Inflammatory macrophage (primary cell): Measurements from ENCODE around the gene APEH.
A peak's percentile ranks its signal among the peaks of the same experiment; 100 is the strongest.

Source experiments
- DNase-seq, 2 donors: peaks; one replicate each; pipeline ENCODE4 v3.0.0-alpha.2; 2020 to 2022
- total RNA-seq, 18 experiments: gene quantifications; one replicate each; lab custom pipeline; 2026; ENCODE audit warnings: mixed read lengths in 6 of 18, inconsistent platforms in 2 of 18; lab: John Stamatoyannopoulos, UW

Gene APEH
- 57.7 to 168 (median 126) reads per million in 18 experiments for total RNA-seq

GRCh38 chr3:49673715-49674496, at the start of gene APEH:
Gene APEH, plus strand, starts transcription at chr3:49674351. Its CDS starts 51 bp downstream, at chr3:49674402.
- DNase-seq = peak; percentile 99

- DNase-seq = no peak
Measured at GRCh38 chr3:49625071-49625470, 49.1 kb upstream of the APEH start.

- DNase-seq = no peak
Measured at GRCh38 chr3:49626101-49626581, 48.0 kb upstream of the APEH start.

GRCh38 chr3:49626796-49627195, 47.4 kb upstream of the APEH start:
- DNase-seq = no peak

GRCh38 chr3:49627634-49628033, 46.5 kb upstream of the APEH start:
- DNase-seq = no peak

GRCh38 chr3:49628249-49628648, 45.9 kb upstream of the APEH start:
- no peak for DNase-seq

- no peak for DNase-seq
Measured at GRCh38 chr3:49629451-49629850, 44.7 kb upstream of the APEH start.

GRCh38 chr3:49629866-49630265, 44.3 kb upstream of the APEH start:
- DNase-seq = no peak

GRCh38 chr3:49630784-49631183, 43.4 kb upstream of the APEH start:
- no peak for DNase-seq

GRCh38 chr3:49634736-49635135, 39.4 kb upstream of the APEH start:
- no peak for DNase-seq

- DNase-seq = no peak
Measured at GRCh38 chr3:49636883-49637609, 37.1 kb upstream of the APEH start.

- DNase-seq = no peak
Measured at GRCh38 chr3:49638445-49638844, 35.7 kb upstream of the APEH start.

- no peak for DNase-seq
Measured at GRCh38 chr3:49639551-49639950, 34.6 kb upstream of the APEH start.

GRCh38 chr3:49641292-49641691, 32.9 kb upstream of the APEH start:
- no peak for DNase-seq

- DNase-seq = no peak
Measured at GRCh38 chr3:49641921-49642707, 32.0 kb upstream of the APEH start.

- DNase-seq = no peak
Measured at GRCh38 chr3:49642708-49643145, 31.4 kb upstream of the APEH start.

- no peak for DNase-seq
Measured at GRCh38 chr3:49644684-49645083, 29.5 kb upstream of the APEH start.

- no peak for DNase-seq
Measured at GRCh38 chr3:49646236-49646635, 27.9 kb upstream of the APEH start.

GRCh38 chr3:49647741-49648140, 26.4 kb upstream of the APEH start:
- DNase-seq = no peak

GRCh38 chr3:49648354-49649019, 25.7 kb upstream of the APEH start:
- no peak for DNase-seq

- no peak for DNase-seq
Measured at GRCh38 chr3:49649576-49649975, 24.6 kb upstream of the APEH start.

- no peak for DNase-seq
Measured at GRCh38 chr3:49650177-49650576, 24.0 kb upstream of the APEH start.
